Measurements from ENCODE around the gene TRDN. TPM values are rescaled to one million over a fixed set of nuclear protein-coding genes. Genes with fewer than 3 reads are reported as not detected.

TRDN gene
- total and polyA plus RNA-seq, 4 donors, result 0.04 to 0.11 (median 0.05) TPM; not detected in 1

DNA sequence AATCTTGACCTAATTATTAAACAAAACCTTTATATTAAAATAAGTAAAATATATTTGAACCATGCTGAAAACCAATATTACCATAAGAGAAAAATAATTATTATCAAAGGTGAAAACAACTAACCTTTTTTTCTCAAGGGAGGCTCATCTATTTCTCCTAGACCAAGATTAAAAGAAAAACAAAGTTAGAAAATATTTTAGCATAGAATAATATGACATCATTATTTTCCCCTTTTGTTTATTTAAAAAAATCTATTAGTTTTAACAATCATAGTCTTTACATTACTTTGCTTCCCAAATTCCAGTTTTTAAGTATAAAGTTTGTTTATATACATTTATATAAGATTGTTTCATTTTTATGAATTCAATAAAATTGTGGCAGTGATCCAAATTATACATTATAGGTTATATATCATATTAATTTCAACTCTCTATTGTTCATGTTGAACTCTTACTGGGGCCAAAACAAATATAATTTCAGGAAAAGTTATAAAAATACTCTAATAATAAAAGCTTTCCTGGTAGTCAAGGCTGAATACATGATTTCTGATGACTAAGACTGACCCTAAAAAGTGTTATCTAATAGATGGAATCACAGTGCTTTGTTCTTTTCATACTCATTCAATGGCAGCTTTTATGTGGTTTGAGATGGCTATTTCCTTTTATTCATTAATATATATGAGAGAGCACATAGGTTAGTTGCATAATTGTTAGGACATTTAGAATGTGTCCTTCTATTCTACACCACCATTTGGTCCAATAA is 89.4 kb downstream of the TRDN start:
- H3K36me3 ChIP-seq (ENCODE audit: control insufficient read depth in 4 of 4, insufficient read depth in 4 of 4, low read length in 4 of 4), result no peaks in the 10 kb centered on the region
- no peaks in the 10 kb centered on the region for H3K9me3 ChIP-seq (ENCODE audit: control insufficient read depth in 4 of 4, insufficient read depth in 3 of 4, low read length in 3 of 4)
- TF ChIP-seq, protein P1, sequence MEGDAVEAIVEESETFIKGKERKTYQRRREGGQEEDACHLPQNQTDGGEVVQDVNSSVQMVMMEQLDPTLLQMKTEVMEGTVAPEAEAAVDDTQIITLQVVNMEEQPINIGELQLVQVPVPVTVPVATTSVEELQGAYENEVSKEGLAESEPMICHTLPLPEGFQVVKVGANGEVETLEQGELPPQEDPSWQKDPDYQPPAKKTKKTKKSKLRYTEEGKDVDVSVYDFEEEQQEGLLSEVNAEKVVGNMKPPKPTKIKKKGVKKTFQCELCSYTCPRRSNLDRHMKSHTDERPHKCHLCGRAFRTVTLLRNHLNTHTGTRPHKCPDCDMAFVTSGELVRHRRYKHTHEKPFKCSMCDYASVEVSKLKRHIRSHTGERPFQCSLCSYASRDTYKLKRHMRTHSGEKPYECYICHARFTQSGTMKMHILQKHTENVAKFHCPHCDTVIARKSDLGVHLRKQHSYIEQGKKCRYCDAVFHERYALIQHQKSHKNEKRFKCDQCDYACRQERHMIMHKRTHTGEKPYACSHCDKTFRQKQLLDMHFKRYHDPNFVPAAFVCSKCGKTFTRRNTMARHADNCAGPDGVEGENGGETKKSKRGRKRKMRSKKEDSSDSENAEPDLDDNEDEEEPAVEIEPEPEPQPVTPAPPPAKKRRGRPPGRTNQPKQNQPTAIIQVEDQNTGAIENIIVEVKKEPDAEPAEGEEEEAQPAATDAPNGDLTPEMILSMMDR (IDR thresholded peaks at IDR 0.05; ENCODE audit: control extremely low read depth, extremely low read depth), result no peak
- H3K4me1 ChIP-seq (ENCODE audit: control insufficient read depth in 5 of 5, insufficient read depth in 5 of 5, low read length in 5 of 5), result peaks cover 0 to 4% (median 0%) of the 10 kb centered on the region in 5 donors
- no peak for DNase-seq
- H3K4me3 ChIP-seq, result no peak overlapping the region
- no peaks in the 10 kb centered on the region for H3K27me3 ChIP-seq (ENCODE audit: control insufficient read depth in 3 of 3, insufficient read depth in 3 of 3, low read length in 2 of 3)
- H3K9ac ChIP-seq (ENCODE audit: insufficient read depth in 1 of 2, low read length in 2 of 2), result no peak overlapping the region
- no peak overlapping the region for H3K27ac ChIP-seq (ENCODE audit: low read depth in 1 of 2, low read length in 1 of 2)
- no peak for ATAC-seq (ENCODE audit: insufficient read depth, low FRiP score)

DNA sequence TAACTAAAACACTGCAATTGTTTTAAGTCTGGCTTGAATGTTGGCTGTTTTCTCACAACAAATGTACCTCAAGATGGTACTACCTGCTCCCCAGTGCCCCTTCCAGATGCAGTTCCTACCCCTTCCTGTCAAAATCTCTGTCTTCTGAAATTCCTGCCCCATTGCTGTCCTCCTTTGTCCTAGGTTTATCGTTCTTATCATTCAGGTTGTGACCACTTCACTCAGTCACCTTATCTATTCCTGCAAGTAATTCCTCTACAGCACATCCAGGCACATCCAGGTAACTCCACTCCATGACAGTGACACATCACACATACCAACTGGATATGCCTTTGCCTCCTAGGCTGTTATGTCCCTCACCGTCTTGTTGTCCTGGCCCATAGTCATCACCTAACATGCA is 90.2 kb downstream of the TRDN start:
- Histone ChIP-seq H3K27me3 (ENCODE audit: control insufficient read depth in 3 of 3, insufficient read depth in 3 of 3, low read length in 2 of 3) (no peaks in the 10 kb centered on the region), H3K4me3 (no peak overlapping the region), H3K27ac (ENCODE audit: low read depth in 1 of 2, low read length in 1 of 2) (peak overlapping the region in 1 of 2 donors; percentile 60), H3K9me3 (ENCODE audit: control insufficient read depth in 4 of 4, insufficient read depth in 3 of 4, low read length in 3 of 4) (no peaks in the 10 kb centered on the region), H3K9ac (ENCODE audit: insufficient read depth in 1 of 2, low read length in 2 of 2) (no peak overlapping the region), H3K4me1 (ENCODE audit: control insufficient read depth in 5 of 5, insufficient read depth in 5 of 5, low read length in 5 of 5) (peaks cover 0 to 4% (median 0%) of the 10 kb centered on the region in 5 donors), H3K36me3 (ENCODE audit: control insufficient read depth in 4 of 4, insufficient read depth in 4 of 4, low read length in 4 of 4) (no peaks in the 10 kb centered on the region)
- ATAC-seq (ENCODE audit: insufficient read depth, low FRiP score) (no peak), DNase-seq (no peak)
- WGBS, 2 donors, result 73 to 77% methylated on average over 2 of the region's 2 CpGs
- TF ChIP-seq, protein P1 (IDR thresholded peaks at IDR 0.05; ENCODE audit: control extremely low read depth, extremely low read depth), result no peak

DNA sequence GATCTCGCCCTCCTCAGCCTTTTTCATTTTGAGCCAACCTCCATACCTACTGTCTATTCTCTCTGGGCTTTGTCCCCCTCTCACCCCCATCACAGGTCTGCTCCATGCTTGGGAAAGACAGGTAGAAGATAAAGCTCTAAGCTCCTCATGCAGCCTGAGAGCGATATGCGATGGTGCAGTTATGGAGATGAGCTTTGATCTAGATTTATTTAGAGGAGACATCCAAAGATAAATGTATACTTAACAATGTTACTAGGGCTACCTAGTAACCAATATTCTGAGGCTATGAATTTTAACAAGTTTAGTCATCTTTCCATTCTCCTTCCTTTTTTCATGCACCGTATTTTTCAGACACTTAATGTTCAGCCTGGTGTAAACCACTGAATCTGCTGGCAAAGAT is 95.3 kb downstream of the TRDN start:
- Histone ChIP-seq H3K4me1 (ENCODE audit: control insufficient read depth in 5 of 5, insufficient read depth in 5 of 5, low read length in 5 of 5) (no peaks in the 10 kb centered on the region), H3K4me3 (no peak overlapping the region), H3K9ac (ENCODE audit: insufficient read depth in 1 of 2, low read length in 2 of 2) (no peak overlapping the region), H3K27ac (ENCODE audit: low read depth in 1 of 2, low read length in 1 of 2) (no peak overlapping the region), H3K27me3 (ENCODE audit: control insufficient read depth in 3 of 3, insufficient read depth in 3 of 3, low read length in 2 of 3) (no peaks in the 10 kb centered on the region), H3K36me3 (ENCODE audit: control insufficient read depth in 4 of 4, insufficient read depth in 4 of 4, low read length in 4 of 4) (no peaks in the 10 kb centered on the region), H3K9me3 (ENCODE audit: control insufficient read depth in 4 of 4, insufficient read depth in 3 of 4, low read length in 3 of 4) (no peaks in the 10 kb centered on the region)
- DNase-seq (no peak), ATAC-seq (ENCODE audit: insufficient read depth, low FRiP score) (no peak)
- TF ChIP-seq, protein P1 (IDR thresholded peaks at IDR 0.05; ENCODE audit: control extremely low read depth, extremely low read depth), result no peak
- 88 to 91% methylated on average over 4 of the region's 4 CpGs for WGBS, 2 donors

All from lung (tissue), 12 donors.